Endodermal cell (in vitro differentiated cells): ENCODE measurements around the gene TEX261. TPM values are rescaled to one million over a fixed set of nuclear protein-coding genes. Genes with fewer than 3 reads are reported as not detected.

Experiments
- DNase-seq: peaks from one replicate; pipeline ENCODE4 v3.0.0-alpha.2; 2017
- H3K27ac ChIP-seq: 2 replicates; pipeline ENCODE4 v1.5.1; 2013; ENCODE audit warnings: mild to moderate bottlenecking, low read depth, low read length, moderate library complexity
- H3K27me3 ChIP-seq: 2 replicates; pipeline ENCODE4 v1.6.1; 2013; ENCODE audit warnings: mild to moderate bottlenecking, low read length, moderate library complexity; ENCODE audit not compliant: insufficient read depth, control insufficient read depth, poor library complexity, severe bottlenecking
- H3K36me3 ChIP-seq: 2 replicates; pipeline ENCODE4 v1.7.0; 2013; ENCODE audit warnings: mild to moderate bottlenecking, low read length, moderate library complexity; ENCODE audit not compliant: control insufficient read depth, insufficient read depth
- H3K4me1 ChIP-seq: one replicate; pipeline ENCODE4 v1.7.0; 2013; ENCODE audit warnings: low read length; ENCODE audit not compliant: control insufficient read depth, insufficient read depth
- H3K4me3 ChIP-seq: 2 replicates; pipeline ENCODE4 v1.5.1; 2013; ENCODE audit warnings: mild to moderate bottlenecking, low read length, moderate library complexity
- H3K9ac ChIP-seq: 2 replicates; pipeline ENCODE4 v1.6.1; 2013; ENCODE audit warnings: mild to moderate bottlenecking, low read length, moderate library complexity; ENCODE audit not compliant: poor library complexity, severe bottlenecking; ENCODE audit errors: extremely low read depth
- H3K9me3 ChIP-seq: 2 replicates; pipeline ENCODE4 v1.6.1; 2013; ENCODE audit warnings: mild to moderate bottlenecking, low read length, moderate library complexity; ENCODE audit not compliant: control insufficient read depth
- H3K27ac Mint-ChIP-seq: 2 replicates; pipeline ENCODE4 v1.8.0; 2020; ENCODE audit warnings: mixed read lengths
- H3K27me3 Mint-ChIP-seq: 2 replicates; pipeline ENCODE4 v1.8.0; 2021; ENCODE audit warnings: mild to moderate bottlenecking, mixed read lengths; ENCODE audit not compliant: insufficient read depth
- H3K36me3 Mint-ChIP-seq: 2 replicates; pipeline ENCODE4 v1.8.0; 2020; ENCODE audit warnings: low read depth, mixed read lengths
- H3K4me1 Mint-ChIP-seq: 2 replicates; pipeline ENCODE4 v1.8.0; 2020; ENCODE audit warnings: mixed read lengths
- H3K4me3 Mint-ChIP-seq: 2 replicates; pipeline ENCODE4 v1.8.0; 2020; ENCODE audit warnings: mild to moderate bottlenecking, moderate library complexity, mixed read lengths
- H3K9me3 Mint-ChIP-seq: 2 replicates; pipeline ENCODE4 v1.8.0; 2020; ENCODE audit warnings: mild to moderate bottlenecking, mixed read lengths
- CTCF ChIP-seq: fragments of 200-600 bp; sonication (generic); conservative IDR thresholded peaks from 2 replicates; pipeline ENCODE4 v1.5.0; 2021; ENCODE audit warnings: antibody characterized with exemption, mild to moderate bottlenecking
- WGBS, 2 experiments: methylation state at CpG; one replicate each; pipeline versions ENCODE4 v1.1.5 to v1.1.7; 2013; ENCODE audit warnings: missing lambda C conversion rate in 2 of 2, mixed read lengths in 1 of 2; ENCODE audit not compliant: insufficient coverage in 1 of 2, insufficient read length in 1 of 2; 5-methylcytosine and 5-hydroxymethylcytosine counted together
- total RNA-seq, 2 donors: library from RNA; stranded (reverse); fragmentation: NEBNext Ultra II Directional in 1 of 2; extraction: Animal tissue kit (Norgen Biotek cat#: 25700) in 1 of 2; gene quantifications; 2 replicates in 1 of 2; 3 replicates in 1 of 2; pipeline ENCODE4 v1.2.1, GENCODE V29; 2021

TEX261 gene
- total RNA-seq, 2 donors from 2014 or later = 13.3 to 19.9 TPM

- Mint-ChIP-seq H3K36me3 (peaks cover 23% of the 10 kb centered on the region), H3K27me3 (peaks cover 12% of the 10 kb centered on the region), H3K27ac (no peak overlapping the region), H3K4me1 (no peaks in the 10 kb centered on the region), H3K9me3 (no peaks in the 10 kb centered on the region), H3K4me3 (no peak overlapping the region)
- H3K9me3 ChIP-seq = no peaks in the 10 kb centered on the region
- H3K4me1 ChIP-seq = no peaks in the 10 kb centered on the region
- no peak overlapping the region for H3K9ac ChIP-seq
- H3K27ac ChIP-seq = no peak overlapping the region
- DNase-seq = peak; percentile 33
- H3K4me3 ChIP-seq = no peak overlapping the region
- peaks cover 11% of the 10 kb centered on the region for H3K27me3 ChIP-seq
- 94 to 100% methylated on average over 5 to 8 of the region's 8 CpGs for WGBS, 2 experiments
- peaks cover 22% of the 10 kb centered on the region for H3K36me3 ChIP-seq
- no peak for TF ChIP-seq CTCF
Observed at GRCh38 chr2:70983506-70984227, 11.0 kb downstream of the TEX261 start.

GRCh38 chr2:70982971-70983370 lies 11.7 kb downstream of the TEX261 start:
- H3K4me1 Mint-ChIP-seq = no peaks in the 10 kb centered on the region

More at GRCh38 chr2:70982971-70983370, 11.7 kb downstream of the TEX261 start:
- no peaks in the 10 kb centered on the region for H3K9me3 ChIP-seq
- H3K36me3 ChIP-seq = peaks cover 15% of the 10 kb centered on the region
- Mint-ChIP-seq H3K9me3 (no peaks in the 10 kb centered on the region), H3K4me3 (no peak overlapping the region), H3K27ac (no peak overlapping the region), H3K36me3 (peaks cover 19% of the 10 kb centered on the region), H3K27me3 (peaks cover 15% of the 10 kb centered on the region)
- TF ChIP-seq CTCF = no peak
- H3K9ac ChIP-seq = no peak overlapping the region
- H3K4me1 ChIP-seq = peaks cover 2% of the 10 kb centered on the region
- 95 to 97% methylated on average over 3 of the region's 3 CpGs for WGBS, 2 experiments
- DNase-seq = peak; percentile 5
- H3K4me3 ChIP-seq = no peak overlapping the region
- peaks cover 16% of the 10 kb centered on the region for H3K27me3 ChIP-seq
- no peak overlapping the region for H3K27ac ChIP-seq
